ENCODE data around the gene ACVR1B. TPM values are rescaled to one million over a fixed set of nuclear protein-coding genes. Genes with fewer than 3 reads are reported as not detected.

The ACVR1B gene
- total RNA-seq, 1 experiment from 2014 or later: 112 TPM

DNA sequence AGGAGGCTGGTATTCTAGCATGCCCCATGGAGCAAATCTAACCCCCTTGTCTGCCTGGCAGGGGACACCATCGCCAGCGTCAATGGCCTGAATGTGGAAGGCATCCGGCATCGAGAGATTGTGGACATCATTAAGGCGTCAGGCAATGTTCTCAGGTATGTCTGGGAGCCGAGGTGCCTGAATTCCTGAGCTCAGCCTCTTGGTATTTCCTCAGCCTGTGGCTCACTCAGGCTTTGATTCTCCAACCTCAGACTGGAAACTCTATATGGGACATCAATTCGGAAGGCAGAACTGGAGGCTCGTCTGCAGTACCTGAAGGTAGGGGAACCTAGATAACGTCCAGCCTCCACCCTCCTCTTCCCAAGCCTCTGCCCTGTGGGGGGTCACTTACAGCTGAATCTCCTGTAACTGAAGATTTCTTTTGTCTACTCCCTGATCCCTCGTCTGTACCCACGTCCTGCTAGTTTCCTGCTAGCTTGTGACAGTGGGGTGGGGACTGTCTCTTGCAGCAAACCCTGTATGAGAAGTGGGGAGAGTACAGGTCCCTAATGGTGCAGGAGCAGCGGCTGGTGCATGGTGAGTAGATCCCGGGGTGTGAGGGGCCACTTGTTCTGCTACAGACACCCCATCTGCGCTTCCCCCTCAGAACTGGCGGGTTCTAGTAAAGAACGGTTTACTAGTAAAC, 62.3 kb downstream of the ACVR1B start:
- Histone ChIP-seq H3K9me3 (no peaks in the 10 kb centered on the region), H3K36me3 (ENCODE audit: control insufficient read depth, insufficient read depth, low read length) (no peaks in the 10 kb centered on the region), H3K27me3 (replicated peaks; ENCODE audit: control insufficient read depth, insufficient read depth, low read length) (no peaks in the 10 kb centered on the region), H3K4me1 (no peaks in the 10 kb centered on the region; the same call in 1 of the 2 replicates), H3K4me3 (ENCODE audit: low read depth, low read length) (no peak overlapping the region)
- intact Hi-C loops (cut with micrococcal nuclease; ENCODE audit: unreplicated experiment): no loop called here
- H3K27me3 Mint-ChIP-seq (ENCODE audit: insufficient read depth, unreplicated experiment): no peaks in the 10 kb centered on the region
- BruUV-seq (replicated peaks): no TSS peak
- ChIA-PET CTCF (interaction anchor here (0.6 to 2.1 kb wide), 5 partner anchors 9 to 22 kb away, joined by 3 to 7 read pairs (median 6); no protein-coding TSS in a partner anchor), POLR2A (no interaction called here)
- H3K4me1 Mint-ChIP-seq (ENCODE audit: low read depth, unreplicated experiment): peaks cover 5% of the 10 kb centered on the region
- no peak overlapping the region for H3K27ac Mint-ChIP-seq (ENCODE audit: unreplicated experiment)
- DNase-seq: no peak
- H3K9me3 Mint-ChIP-seq (ENCODE audit: unreplicated experiment): no peaks in the 10 kb centered on the region
- TF ChIP-seq, protein P1, sequence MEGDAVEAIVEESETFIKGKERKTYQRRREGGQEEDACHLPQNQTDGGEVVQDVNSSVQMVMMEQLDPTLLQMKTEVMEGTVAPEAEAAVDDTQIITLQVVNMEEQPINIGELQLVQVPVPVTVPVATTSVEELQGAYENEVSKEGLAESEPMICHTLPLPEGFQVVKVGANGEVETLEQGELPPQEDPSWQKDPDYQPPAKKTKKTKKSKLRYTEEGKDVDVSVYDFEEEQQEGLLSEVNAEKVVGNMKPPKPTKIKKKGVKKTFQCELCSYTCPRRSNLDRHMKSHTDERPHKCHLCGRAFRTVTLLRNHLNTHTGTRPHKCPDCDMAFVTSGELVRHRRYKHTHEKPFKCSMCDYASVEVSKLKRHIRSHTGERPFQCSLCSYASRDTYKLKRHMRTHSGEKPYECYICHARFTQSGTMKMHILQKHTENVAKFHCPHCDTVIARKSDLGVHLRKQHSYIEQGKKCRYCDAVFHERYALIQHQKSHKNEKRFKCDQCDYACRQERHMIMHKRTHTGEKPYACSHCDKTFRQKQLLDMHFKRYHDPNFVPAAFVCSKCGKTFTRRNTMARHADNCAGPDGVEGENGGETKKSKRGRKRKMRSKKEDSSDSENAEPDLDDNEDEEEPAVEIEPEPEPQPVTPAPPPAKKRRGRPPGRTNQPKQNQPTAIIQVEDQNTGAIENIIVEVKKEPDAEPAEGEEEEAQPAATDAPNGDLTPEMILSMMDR (IDR thresholded peaks at IDR 0.05; ENCODE audit: insufficient read depth in 1 of 2, low read depth in 1 of 2, low read length in 1 of 2, severe bottlenecking in 1 of 2, unreplicated experiment in 1 of 2): no peak
- H3K4me3 Mint-ChIP-seq (ENCODE audit: unreplicated experiment): no peak overlapping the region
- peaks cover 16% of the 10 kb centered on the region for H3K36me3 Mint-ChIP-seq (ENCODE audit: insufficient read depth, unreplicated experiment)

DNA sequence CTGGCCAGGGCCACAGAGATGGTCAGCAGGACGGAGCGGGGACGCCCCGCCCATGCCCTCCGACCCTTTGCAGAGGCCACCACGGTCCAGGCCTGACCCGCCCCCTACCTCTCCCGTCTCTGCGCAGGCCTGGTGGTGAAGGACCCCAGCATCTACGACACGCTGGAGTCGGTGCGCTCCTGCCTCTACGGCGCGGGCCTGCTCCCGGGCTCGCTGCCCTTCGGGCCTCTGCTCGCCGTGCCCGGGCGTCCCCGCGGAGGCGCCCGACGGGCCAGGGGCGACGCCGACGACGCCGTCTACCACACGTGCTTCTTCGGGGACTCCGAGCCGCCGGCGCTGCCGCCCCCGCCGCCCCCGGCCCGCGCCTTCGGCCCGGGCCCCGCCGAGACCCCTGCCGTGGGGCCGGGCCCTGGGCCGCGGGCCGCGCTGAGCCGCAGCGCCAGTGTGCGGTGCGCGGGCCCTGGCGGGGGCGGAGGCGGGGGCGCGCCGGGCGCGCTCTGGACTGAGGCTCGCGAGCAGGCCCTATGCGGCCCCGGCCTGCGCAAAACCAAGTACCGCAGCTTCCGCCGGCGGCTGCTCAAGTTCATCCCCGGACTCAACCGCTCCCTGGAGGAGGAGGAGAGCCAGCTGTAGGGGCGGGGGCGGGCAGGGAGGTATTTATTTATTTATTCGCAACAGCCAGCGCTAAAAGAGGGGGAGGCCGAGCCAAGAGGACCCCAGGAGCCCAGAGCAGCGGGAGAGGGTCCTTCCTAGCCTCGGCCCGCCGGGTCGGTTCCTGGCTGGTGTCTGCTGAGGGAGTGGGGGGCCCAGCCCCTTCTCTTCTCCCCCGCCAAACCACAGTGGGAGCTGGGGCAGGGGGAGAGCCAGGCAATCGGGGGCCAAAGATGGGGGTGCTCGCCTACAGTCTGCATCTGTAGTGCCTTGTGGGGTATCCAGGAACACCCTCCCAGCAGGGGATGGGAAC, 63.4 kb downstream of the ACVR1B start:
- no peaks in the 10 kb centered on the region for H3K9me3 Mint-ChIP-seq (ENCODE audit: unreplicated experiment)
- no TSS peak for BruUV-seq (replicated peaks)
- Histone ChIP-seq H3K4me3 (ENCODE audit: low read depth, low read length) (no peak overlapping the region), H3K4me1 (no peaks in the 10 kb centered on the region; the same call in 1 of the 2 replicates), H3K9me3 (no peaks in the 10 kb centered on the region), H3K36me3 (ENCODE audit: control insufficient read depth, insufficient read depth, low read length) (no peaks in the 10 kb centered on the region), H3K27me3 (replicated peaks; ENCODE audit: control insufficient read depth, insufficient read depth, low read length) (no peaks in the 10 kb centered on the region)
- H3K4me3 Mint-ChIP-seq (ENCODE audit: unreplicated experiment): no peak overlapping the region
- no peaks in the 10 kb centered on the region for H3K27me3 Mint-ChIP-seq (ENCODE audit: insufficient read depth, unreplicated experiment)
- intact Hi-C loops (cut with micrococcal nuclease; ENCODE audit: unreplicated experiment): no loop called here
- DNase-seq: no peak
- TF ChIP-seq, protein P1 (IDR thresholded peaks at IDR 0.05; ENCODE audit: insufficient read depth in 1 of 2, low read depth in 1 of 2, low read length in 1 of 2, severe bottlenecking in 1 of 2, unreplicated experiment in 1 of 2): no peak
- ChIA-PET POLR2A (no interaction called here), CTCF (interaction anchor here (0.6 to 2.1 kb wide), 5 partner anchors 8 to 23 kb away, joined by 3 to 7 read pairs (median 6); no protein-coding TSS in a partner anchor)
- no peak overlapping the region for H3K27ac Mint-ChIP-seq (ENCODE audit: unreplicated experiment)
- peaks cover 12% of the 10 kb centered on the region for H3K4me1 Mint-ChIP-seq (ENCODE audit: low read depth, unreplicated experiment)
- peaks cover 13% of the 10 kb centered on the region for H3K36me3 Mint-ChIP-seq (ENCODE audit: insufficient read depth, unreplicated experiment)

DNA sequence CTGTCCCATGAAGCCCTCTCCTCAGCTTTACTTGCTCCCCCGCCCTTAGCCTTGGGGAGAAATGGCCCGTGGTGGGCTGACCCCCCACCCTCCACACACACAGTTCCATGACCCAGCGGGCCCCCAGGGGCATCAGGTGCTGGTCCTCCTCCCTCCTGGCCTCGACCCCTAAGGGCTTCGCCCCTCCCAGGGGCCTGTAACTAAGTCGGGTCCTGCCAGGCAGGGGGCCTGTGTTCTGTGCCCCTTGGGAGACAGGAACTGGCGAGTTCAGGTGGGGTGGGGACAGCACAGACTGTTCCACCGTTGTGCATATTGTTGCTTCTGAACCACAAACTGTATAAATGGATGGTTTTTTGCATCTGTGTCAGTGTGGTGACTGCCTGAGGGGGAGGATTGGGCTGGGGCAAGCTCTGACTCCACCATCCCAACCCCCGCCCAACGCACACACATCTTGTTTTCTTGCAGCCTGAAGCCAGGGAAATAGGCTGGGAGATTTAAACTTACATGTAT, 64.1 kb downstream of the ACVR1B start:
- H3K4me1 ChIP-seq: peaks cover 2% of the 10 kb centered on the region; the same call in 1 of the 2 replicates
- peaks cover 12% of the 10 kb centered on the region for H3K36me3 Mint-ChIP-seq (ENCODE audit: insufficient read depth, unreplicated experiment)
- ChIA-PET POLR2A (no interaction called here), CTCF (no interaction called here)
- intact Hi-C loops (cut with micrococcal nuclease; ENCODE audit: unreplicated experiment): no loop called here
- no peak overlapping the region for H3K4me3 ChIP-seq (ENCODE audit: low read depth, low read length)
- H3K36me3 ChIP-seq (ENCODE audit: control insufficient read depth, insufficient read depth, low read length): no peaks in the 10 kb centered on the region
- DNase-seq: no peak
- TF ChIP-seq, protein P1 (IDR thresholded peaks at IDR 0.05; ENCODE audit: insufficient read depth in 1 of 2, low read depth in 1 of 2, low read length in 1 of 2, severe bottlenecking in 1 of 2, unreplicated experiment in 1 of 2): no peak
- no peaks in the 10 kb centered on the region for H3K9me3 ChIP-seq
- no peaks in the 10 kb centered on the region for H3K9me3 Mint-ChIP-seq (ENCODE audit: unreplicated experiment)
- H3K4me3 Mint-ChIP-seq (ENCODE audit: unreplicated experiment): no peak overlapping the region
- no TSS peak for BruUV-seq (replicated peaks)
- no peak overlapping the region for H3K27ac Mint-ChIP-seq (ENCODE audit: unreplicated experiment)
- H3K27me3 Mint-ChIP-seq (ENCODE audit: insufficient read depth, unreplicated experiment): no peaks in the 10 kb centered on the region
- peaks cover 19% of the 10 kb centered on the region for H3K4me1 Mint-ChIP-seq (ENCODE audit: low read depth, unreplicated experiment)
- no peaks in the 10 kb centered on the region for H3K27me3 ChIP-seq (replicated peaks; ENCODE audit: control insufficient read depth, insufficient read depth, low read length)

Data from Caco-2 (cell line).